HEK293 (cell line): Measurements from ENCODE around the gene SH3RF1.

ENCODE experiments used
- CTCF ChIA-PET: fragments of 350-600 bp; formaldehyde crosslinking; extraction: SDS; loops from one replicate; lab custom pipeline; 2021; ENCODE audit warnings: antibody characterized with exemption; lab: Yijun Ruan, JAX
- POLR2A ChIA-PET: fragments of 300-600 bp; formaldehyde crosslinking; extraction: SDS; loops from one replicate; lab custom pipeline; 2020; ENCODE audit warnings: antibody characterized with exemption, inconsistent platforms; lab: Yijun Ruan, JAX
- H3K27ac ChIP-seq: fragments of 200-500 bp; sonication (Bioruptor generic); 2 replicates; pipeline ENCODE4 v1.5.1; 2014; ENCODE audit warnings: low read depth, low read length, control low read depth, inconsistent platforms; ENCODE audit errors: extremely low read depth
- H3K36me3 ChIP-seq, 2 experiments: fragments of 200-500 bp in 1 of 2; sonication (Bioruptor generic) in 1 of 2; 1 replicate in 1 of 2; 2 replicates in 1 of 2; pipeline ENCODE4 v1.5.1; 2014 to 2017; ENCODE audit warnings: inconsistent platforms in 2 of 2, low read length in 2 of 2; ENCODE audit not compliant: control insufficient read depth in 2 of 2, insufficient read depth in 1 of 2
- H3K4me1 ChIP-seq: fragments of 200-500 bp; sonication (Bioruptor generic); 2 replicates; pipeline ENCODE4 v1.5.1; 2014; ENCODE audit warnings: mild to moderate bottlenecking, low read length, inconsistent platforms; ENCODE audit not compliant: control insufficient read depth, insufficient read depth
- H3K4me3 ChIP-seq: 2 replicates; pipeline ENCODE4 v1.5.1; 2011; ENCODE audit warnings: low read depth, mild to moderate bottlenecking, control low read depth, low read length, moderate library complexity
- H3K9me3 ChIP-seq: fragments of 200-500 bp; sonication (Bioruptor generic); 2 replicates; pipeline ENCODE4 v1.5.1; 2014; ENCODE audit warnings: low read depth, low read length, inconsistent platforms; ENCODE audit not compliant: control insufficient read depth, insufficient read depth
- MZF1 ChIP-seq: fragments of 450-650 bp; formaldehyde crosslinking; IDR thresholded peaks from 2 replicates; pipeline ENCODE4 v1.5.1; 2017; ENCODE audit warnings: missing biosample characterization, missing genetic modification characterization, borderline replicate concordance
- SALL2 ChIP-seq: fragments of 450-650 bp; formaldehyde crosslinking; IDR thresholded peaks from 2 replicates; pipeline ENCODE4 v1.5.0; 2017; ENCODE audit warnings: missing biosample characterization, mild to moderate bottlenecking, missing genetic modification characterization, borderline replicate concordance
- SCRT1 ChIP-seq: fragments of 450-650 bp; formaldehyde crosslinking; IDR thresholded peaks from 2 replicates; pipeline ENCODE4 v1.5.1; 2016; ENCODE audit warnings: missing biosample characterization, missing genetic modification characterization, borderline replicate concordance
- YY1 ChIP-seq: fragments of 450-650 bp; formaldehyde crosslinking; IDR thresholded peaks from 2 replicates; pipeline ENCODE4 v1.5.1; 2018; ENCODE audit warnings: missing biosample characterization, missing genetic modification characterization
- ZEB2 ChIP-seq: fragments of 450-650 bp; formaldehyde crosslinking; IDR thresholded peaks from 2 replicates; pipeline ENCODE4 v1.5.1; 2016; ENCODE audit warnings: missing biosample characterization, missing genetic modification characterization
- ZNF146 ChIP-seq: fragments of 450-650 bp; formaldehyde crosslinking; IDR thresholded peaks from 2 replicates; pipeline ENCODE4 v1.5.1; 2016; ENCODE audit warnings: missing biosample characterization, missing genetic modification characterization
- ZNF2 ChIP-seq: fragments of 450-650 bp; formaldehyde crosslinking; IDR thresholded peaks from 2 replicates; pipeline ENCODE4 v1.5.1; 2016; ENCODE audit warnings: missing biosample characterization, missing genetic modification characterization
- ZNF530 ChIP-seq: fragments of 450-650 bp; formaldehyde crosslinking; IDR thresholded peaks from 2 replicates; pipeline ENCODE4 v1.5.1; 2016; ENCODE audit warnings: low read depth, missing biosample characterization, missing genetic modification characterization
- ZNF571 ChIP-seq: fragments of 450-650 bp; formaldehyde crosslinking; IDR thresholded peaks from 2 replicates; pipeline ENCODE4 v1.5.0; 2017; ENCODE audit warnings: missing biosample characterization, missing genetic modification characterization
- ZNF621 ChIP-seq: fragments of 450-650 bp; formaldehyde crosslinking; IDR thresholded peaks from 2 replicates; pipeline ENCODE4 v1.5.1; 2017; ENCODE audit warnings: missing biosample characterization, missing genetic modification characterization
- ZNF707 ChIP-seq: fragments of 450-650 bp; formaldehyde crosslinking; IDR thresholded peaks from 2 replicates; pipeline ENCODE4 v1.5.1; 2016; ENCODE audit warnings: missing biosample characterization, missing genetic modification characterization
- ZNF768 ChIP-seq: fragments of 450-650 bp; formaldehyde crosslinking; IDR thresholded peaks from 2 replicates; pipeline ENCODE4 v1.5.1; 2018; ENCODE audit warnings: missing biosample characterization, mild to moderate bottlenecking, missing genetic modification characterization
- ZNF776 ChIP-seq: fragments of 450-650 bp; formaldehyde crosslinking; IDR thresholded peaks from 2 replicates; pipeline ENCODE4 v1.5.0; 2017; ENCODE audit warnings: missing biosample characterization, missing genetic modification characterization, borderline replicate concordance
- ZNF791 ChIP-seq: fragments of 450-650 bp; formaldehyde crosslinking; IDR thresholded peaks from 2 replicates; pipeline ENCODE4 v1.5.1; 2016; ENCODE audit warnings: missing biosample characterization, missing genetic modification characterization
- TF ChIP-seq, protein P1 (sequence below): sonication (generic); formaldehyde crosslinking; IDR thresholded peaks from 2 replicates; pipeline ENCODE4 v1.8.1; 2022; ENCODE audit warnings: mild to moderate bottlenecking, moderate library complexity, missing genetic modification reagents
- TF ChIP-seq, protein P2 (sequence below): fragments of 450-650 bp; formaldehyde crosslinking; IDR thresholded peaks from 2 replicates; pipeline ENCODE4 v1.5.1; 2016; ENCODE audit warnings: missing biosample characterization, missing genetic modification characterization
- TF ChIP-seq, protein P3 (sequence below): fragments of 450-650 bp; formaldehyde crosslinking; IDR thresholded peaks from 2 replicates; pipeline ENCODE4 v1.5.1; 2016; ENCODE audit warnings: missing biosample characterization, missing genetic modification characterization
- TF ChIP-seq, protein P4 (sequence below): fragments of 450-650 bp; formaldehyde crosslinking; IDR thresholded peaks from 2 replicates; pipeline ENCODE4 v1.5.1; 2017; ENCODE audit warnings: missing biosample characterization, mild to moderate bottlenecking, missing genetic modification characterization, moderate library complexity
- TF ChIP-seq, protein P5 (sequence below): fragments of 450-650 bp; formaldehyde crosslinking; IDR thresholded peaks from 2 replicates; pipeline ENCODE4 v1.5.1; 2016; ENCODE audit warnings: missing biosample characterization, missing genetic modification characterization
- TF ChIP-seq, protein P6 (sequence below): fragments of 450-650 bp; formaldehyde crosslinking; IDR thresholded peaks from 2 replicates; pipeline ENCODE4 v1.5.1; 2017; ENCODE audit warnings: missing biosample characterization, missing genetic modification characterization
- TF ChIP-seq, protein P7 (sequence below): fragments of 450-650 bp; formaldehyde crosslinking; IDR thresholded peaks from 2 replicates; pipeline ENCODE4 v1.5.1; 2017; ENCODE audit warnings: missing biosample characterization, missing genetic modification characterization
- TF ChIP-seq, protein P8 (sequence below): fragments of 450-650 bp; formaldehyde crosslinking; IDR thresholded peaks from 2 replicates; pipeline ENCODE4 v1.5.1; 2016; ENCODE audit warnings: missing biosample characterization, missing genetic modification characterization

Gene SH3RF1

DNA sequence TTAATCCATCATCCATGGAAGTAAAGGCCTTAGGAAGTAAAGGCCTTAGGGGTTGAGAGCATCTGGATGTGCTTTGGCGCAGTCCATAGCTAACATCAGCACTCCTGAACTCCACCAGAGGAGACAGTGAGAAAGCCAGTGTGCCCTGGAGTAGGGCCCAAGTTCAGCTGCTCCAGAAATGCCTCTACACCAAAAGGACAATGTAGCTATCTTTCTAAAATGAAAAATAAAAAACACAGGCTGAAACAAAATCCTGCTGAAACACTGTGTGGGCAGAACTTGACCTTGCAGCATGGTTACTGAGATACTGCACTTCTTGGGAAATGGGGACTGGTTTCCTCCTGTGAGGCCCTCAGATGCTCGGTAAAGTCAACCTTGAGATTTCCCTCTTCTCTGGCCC lies 29.3 kb downstream of the SH3RF1 start:
- Histone ChIP-seq H3K27ac (no peak overlapping the region), H3K4me1 (no peaks in the 10 kb centered on the region; the same call in 1 of the 2 replicates), H3K4me3 (no peak overlapping the region), H3K9me3 (no peaks in the 10 kb centered on the region), H3K36me3 (no peaks in the 10 kb centered on the region)
- TF ChIP-seq YY1 (tag by site-specific recombination): no peak
- TF ChIP-seq ZNF707: no peak
- TF ChIP-seq, protein P1, sequence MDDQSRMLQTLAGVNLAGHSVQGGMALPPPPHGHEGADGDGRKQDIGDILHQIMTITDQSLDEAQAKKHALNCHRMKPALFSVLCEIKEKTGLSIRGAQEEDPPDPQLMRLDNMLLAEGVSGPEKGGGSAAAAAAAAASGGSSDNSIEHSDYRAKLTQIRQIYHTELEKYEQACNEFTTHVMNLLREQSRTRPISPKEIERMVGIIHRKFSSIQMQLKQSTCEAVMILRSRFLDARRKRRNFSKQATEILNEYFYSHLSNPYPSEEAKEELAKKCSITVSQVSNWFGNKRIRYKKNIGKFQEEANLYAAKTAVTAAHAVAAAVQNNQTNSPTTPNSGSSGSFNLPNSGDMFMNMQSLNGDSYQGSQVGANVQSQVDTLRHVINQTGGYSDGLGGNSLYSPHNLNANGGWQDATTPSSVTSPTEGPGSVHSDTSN (CRISPR knock-in tag): no peak
- TF ChIP-seq ZEB2 (tag by site-specific recombination): no peak
- TF ChIP-seq, protein P2, sequence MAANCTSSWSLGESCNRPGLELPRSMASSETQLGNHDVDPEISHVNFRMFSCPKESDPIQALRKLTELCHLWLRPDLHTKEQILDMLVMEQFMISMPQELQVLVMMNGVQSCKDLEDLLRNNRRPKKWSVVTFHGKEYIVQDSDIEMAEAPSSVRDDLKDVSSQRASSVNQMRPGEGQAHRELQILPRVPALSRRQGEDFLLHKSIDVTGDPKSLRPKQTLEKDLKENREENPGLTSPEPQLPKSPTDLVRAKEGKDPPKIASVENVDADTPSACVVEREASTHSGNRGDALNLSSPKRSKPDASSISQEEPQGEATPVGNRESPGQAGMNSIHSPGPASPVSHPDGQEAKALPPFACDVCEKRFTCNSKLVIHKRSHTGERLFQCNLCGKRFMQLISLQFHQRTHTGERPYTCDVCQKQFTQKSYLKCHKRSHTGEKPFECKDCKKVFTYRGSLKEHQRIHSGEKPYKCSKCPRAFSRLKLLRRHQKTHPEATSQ (tag by site-specific recombination): no peak
- TF ChIP-seq, protein P3, sequence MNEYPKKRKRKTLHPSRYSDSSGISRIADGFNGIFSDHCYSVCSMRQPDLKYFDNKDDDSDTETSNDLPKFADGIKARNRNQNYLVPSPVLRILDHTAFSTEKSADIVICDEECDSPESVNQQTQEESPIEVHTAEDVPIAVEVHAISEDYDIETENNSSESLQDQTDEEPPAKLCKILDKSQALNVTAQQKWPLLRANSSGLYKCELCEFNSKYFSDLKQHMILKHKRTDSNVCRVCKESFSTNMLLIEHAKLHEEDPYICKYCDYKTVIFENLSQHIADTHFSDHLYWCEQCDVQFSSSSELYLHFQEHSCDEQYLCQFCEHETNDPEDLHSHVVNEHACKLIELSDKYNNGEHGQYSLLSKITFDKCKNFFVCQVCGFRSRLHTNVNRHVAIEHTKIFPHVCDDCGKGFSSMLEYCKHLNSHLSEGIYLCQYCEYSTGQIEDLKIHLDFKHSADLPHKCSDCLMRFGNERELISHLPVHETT: no peak
- TF ChIP-seq, protein P4, sequence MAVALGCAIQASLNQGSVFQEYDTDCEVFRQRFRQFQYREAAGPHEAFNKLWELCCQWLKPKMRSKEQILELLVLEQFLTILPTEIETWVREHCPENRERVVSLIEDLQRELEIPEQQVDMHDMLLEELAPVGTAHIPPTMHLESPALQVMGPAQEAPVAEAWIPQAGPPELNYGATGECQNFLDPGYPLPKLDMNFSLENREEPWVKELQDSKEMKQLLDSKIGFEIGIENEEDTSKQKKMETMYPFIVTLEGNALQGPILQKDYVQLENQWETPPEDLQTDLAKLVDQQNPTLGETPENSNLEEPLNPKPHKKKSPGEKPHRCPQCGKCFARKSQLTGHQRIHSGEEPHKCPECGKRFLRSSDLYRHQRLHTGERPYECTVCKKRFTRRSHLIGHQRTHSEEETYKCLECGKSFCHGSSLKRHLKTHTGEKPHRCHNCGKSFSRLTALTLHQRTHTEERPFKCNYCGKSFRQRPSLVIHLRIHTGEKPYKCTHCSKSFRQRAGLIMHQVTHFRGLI (tag by site-specific recombination): no peak
- TF ChIP-seq, protein P5, sequence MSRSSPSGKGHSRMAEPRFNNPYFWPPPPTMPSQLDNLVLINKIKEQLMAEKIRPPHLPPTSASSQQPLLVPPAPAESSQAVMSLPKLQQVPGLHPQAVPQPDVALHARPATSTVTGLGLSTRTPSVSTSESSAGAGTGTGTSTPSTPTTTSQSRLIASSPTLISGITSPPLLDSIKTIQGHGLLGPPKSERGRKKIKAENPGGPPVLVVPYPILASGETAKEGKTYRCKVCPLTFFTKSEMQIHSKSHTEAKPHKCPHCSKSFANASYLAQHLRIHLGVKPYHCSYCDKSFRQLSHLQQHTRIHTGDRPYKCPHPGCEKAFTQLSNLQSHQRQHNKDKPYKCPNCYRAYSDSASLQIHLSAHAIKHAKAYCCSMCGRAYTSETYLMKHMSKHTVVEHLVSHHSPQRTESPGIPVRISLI (tag by site-specific recombination): no peak
- no peak for TF ChIP-seq ZNF768 (tag by site-specific recombination)
- TF ChIP-seq, protein P6, sequence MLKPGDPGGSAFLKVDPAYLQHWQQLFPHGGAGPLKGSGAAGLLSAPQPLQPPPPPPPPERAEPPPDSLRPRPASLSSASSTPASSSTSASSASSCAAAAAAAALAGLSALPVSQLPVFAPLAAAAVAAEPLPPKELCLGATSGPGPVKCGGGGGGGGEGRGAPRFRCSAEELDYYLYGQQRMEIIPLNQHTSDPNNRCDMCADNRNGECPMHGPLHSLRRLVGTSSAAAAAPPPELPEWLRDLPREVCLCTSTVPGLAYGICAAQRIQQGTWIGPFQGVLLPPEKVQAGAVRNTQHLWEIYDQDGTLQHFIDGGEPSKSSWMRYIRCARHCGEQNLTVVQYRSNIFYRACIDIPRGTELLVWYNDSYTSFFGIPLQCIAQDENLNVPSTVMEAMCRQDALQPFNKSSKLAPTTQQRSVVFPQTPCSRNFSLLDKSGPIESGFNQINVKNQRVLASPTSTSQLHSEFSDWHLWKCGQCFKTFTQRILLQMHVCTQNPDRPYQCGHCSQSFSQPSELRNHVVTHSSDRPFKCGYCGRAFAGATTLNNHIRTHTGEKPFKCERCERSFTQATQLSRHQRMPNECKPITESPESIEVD: no peak
- no peak for TF ChIP-seq SALL2 (tag by site-specific recombination)
- no peak for TF ChIP-seq ZNF2 (tag by site-specific recombination)
- TF ChIP-seq ZNF621 (tag by site-specific recombination): no peak
- TF ChIP-seq MZF1 (tag by site-specific recombination): no peak
- TF ChIP-seq SCRT1 (tag by site-specific recombination): no peak
- ChIA-PET CTCF (no interaction called here), POLR2A (no interaction called here)

DNA sequence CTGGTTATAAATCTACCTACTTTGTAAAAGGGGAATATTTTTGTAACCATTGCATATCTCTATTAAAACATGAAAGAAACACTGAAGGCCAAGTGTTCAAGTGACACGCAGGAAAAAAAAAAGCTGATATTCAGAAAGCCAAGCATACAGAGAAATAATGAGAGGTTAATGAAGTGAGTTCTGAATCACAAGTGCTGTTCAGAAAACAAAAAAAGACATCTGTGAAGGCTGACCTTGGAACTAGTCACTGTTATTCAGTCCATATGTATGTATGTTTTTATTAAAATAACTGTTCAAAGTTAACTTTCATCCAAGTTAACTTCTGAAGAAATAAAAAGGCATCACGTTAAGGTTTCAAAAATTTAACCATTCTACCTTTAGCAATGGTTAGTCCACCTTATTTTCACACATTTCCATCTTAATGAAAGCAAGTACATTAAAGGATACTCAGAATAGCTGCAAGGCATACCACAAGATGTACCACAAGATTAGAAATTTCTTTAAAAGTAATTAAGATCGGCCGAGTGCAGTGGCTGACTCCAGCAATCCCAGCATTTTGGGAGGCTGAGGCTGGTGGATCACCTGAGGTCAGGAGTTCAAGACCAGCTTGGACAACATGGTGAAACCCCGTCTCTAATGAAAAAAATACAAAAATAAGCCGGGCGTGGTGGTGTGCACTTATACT lies 31.4 kb downstream of the SH3RF1 start:
- no peak overlapping the region for H3K4me3 ChIP-seq
- H3K9me3 ChIP-seq: no peaks in the 10 kb centered on the region
- no peak overlapping the region for H3K27ac ChIP-seq
- no peaks in the 10 kb centered on the region; the same call in 1 of the 2 replicates for H3K4me1 ChIP-seq
- H3K36me3 ChIP-seq: no peaks in the 10 kb centered on the region
- ChIA-PET CTCF (no interaction called here), POLR2A (no interaction called here)
- TF ChIP-seq, protein P7, sequence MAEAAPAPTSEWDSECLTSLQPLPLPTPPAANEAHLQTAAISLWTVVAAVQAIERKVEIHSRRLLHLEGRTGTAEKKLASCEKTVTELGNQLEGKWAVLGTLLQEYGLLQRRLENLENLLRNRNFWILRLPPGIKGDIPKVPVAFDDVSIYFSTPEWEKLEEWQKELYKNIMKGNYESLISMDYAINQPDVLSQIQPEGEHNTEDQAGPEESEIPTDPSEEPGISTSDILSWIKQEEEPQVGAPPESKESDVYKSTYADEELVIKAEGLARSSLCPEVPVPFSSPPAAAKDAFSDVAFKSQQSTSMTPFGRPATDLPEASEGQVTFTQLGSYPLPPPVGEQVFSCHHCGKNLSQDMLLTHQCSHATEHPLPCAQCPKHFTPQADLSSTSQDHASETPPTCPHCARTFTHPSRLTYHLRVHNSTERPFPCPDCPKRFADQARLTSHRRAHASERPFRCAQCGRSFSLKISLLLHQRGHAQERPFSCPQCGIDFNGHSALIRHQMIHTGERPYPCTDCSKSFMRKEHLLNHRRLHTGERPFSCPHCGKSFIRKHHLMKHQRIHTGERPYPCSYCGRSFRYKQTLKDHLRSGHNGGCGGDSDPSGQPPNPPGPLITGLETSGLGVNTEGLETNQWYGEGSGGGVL: no peak
- TF ChIP-seq ZNF791 (no peak), ZNF776 (no peak), ZNF530 (tag by site-specific recombination) (no peak), ZNF146 (tag by site-specific recombination) (no peak), ZNF571 (tag by site-specific recombination) (no peak)
- TF ChIP-seq, protein P8, sequence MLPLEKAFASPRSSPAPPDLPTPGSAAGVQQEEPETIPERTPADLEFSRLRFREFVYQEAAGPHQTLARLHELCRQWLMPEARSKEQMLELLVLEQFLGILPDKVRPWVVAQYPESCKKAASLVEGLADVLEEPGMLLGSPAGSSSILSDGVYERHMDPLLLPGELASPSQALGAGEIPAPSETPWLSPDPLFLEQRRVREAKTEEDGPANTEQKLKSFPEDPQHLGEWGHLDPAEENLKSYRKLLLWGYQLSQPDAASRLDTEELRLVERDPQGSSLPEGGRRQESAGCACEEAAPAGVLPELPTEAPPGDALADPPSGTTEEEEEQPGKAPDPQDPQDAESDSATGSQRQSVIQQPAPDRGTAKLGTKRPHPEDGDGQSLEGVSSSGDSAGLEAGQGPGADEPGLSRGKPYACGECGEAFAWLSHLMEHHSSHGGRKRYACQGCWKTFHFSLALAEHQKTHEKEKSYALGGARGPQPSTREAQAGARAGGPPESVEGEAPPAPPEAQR (tag by site-specific recombination): no peak
